GM23338 (cell line): ENCODE results near the gene OPN1SW. TPM values are rescaled to one million over a fixed set of nuclear protein-coding genes. Genes with fewer than 3 reads are reported as not detected.

ENCODE experiments used
- ATAC-seq: fragments of 200-7000 bp; cut with Tn5 transposase; 3 replicates; pipeline ENCODE4 v1.9.1; 2020
- DNase-seq: peaks from one replicate; pipeline ENCODE4 v3.0.0-alpha.2; 2015; ENCODE audit warnings: low spot score
- H2AFZ ChIP-seq: fragments of 200-600 bp; sonication (generic); 2 replicates; pipeline ENCODE4 v1.8.0; 2016; ENCODE audit warnings: antibody characterized with exemption, mild to moderate bottlenecking, moderate library complexity
- H3F3A ChIP-seq: fragments of 200-600 bp; sonication (generic); replicated peaks from 2 replicates; pipeline ENCODE4 v1.8.0; 2017; ENCODE audit warnings: antibody characterized with exemption, mixed run types, low read depth
- H3K27ac ChIP-seq: fragments of 200-600 bp; sonication (generic); 2 replicates; pipeline ENCODE4 v1.6.1; 2016; ENCODE audit warnings: low read depth
- H3K27me3 ChIP-seq: fragments of 200-600 bp; sonication (generic); 2 replicates; pipeline ENCODE4 v1.8.0; 2016; ENCODE audit warnings: mild to moderate bottlenecking, mixed run types, moderate library complexity; ENCODE audit not compliant: insufficient read depth
- H3K36me3 ChIP-seq: fragments of 200-600 bp; sonication (generic); 2 replicates; pipeline ENCODE4 v1.8.0; 2016; ENCODE audit warnings: mild to moderate bottlenecking; ENCODE audit not compliant: insufficient read depth
- H3K4me1 ChIP-seq: fragments of 200-600 bp; sonication (generic); 2 replicates; pipeline ENCODE4 v1.8.0; 2016; ENCODE audit warnings: mild to moderate bottlenecking, moderate library complexity; ENCODE audit not compliant: insufficient read depth
- H3K4me2 ChIP-seq: fragments of 200-600 bp; sonication (generic); 2 replicates; pipeline ENCODE4 v1.7.1; 2017; ENCODE audit warnings: mixed run types
- H3K4me3 ChIP-seq: fragments of 200-600 bp; sonication (generic); 2 replicates; pipeline ENCODE4 v1.6.1; 2016; ENCODE audit warnings: mixed run types
- H3K79me2 ChIP-seq: fragments of 200-600 bp; sonication (generic); replicated peaks from 2 replicates; pipeline ENCODE4 v1.8.0; 2017; ENCODE audit warnings: mild to moderate bottlenecking; ENCODE audit not compliant: insufficient read depth
- H3K9me2 ChIP-seq: fragments of 200-600 bp; sonication (generic); 2 replicates; pipeline ENCODE4 v1.8.0; 2017; ENCODE audit not compliant: insufficient read depth
- H4K20me1 ChIP-seq: fragments of 200-600 bp; sonication (generic); replicated peaks from 2 replicates; pipeline ENCODE4 v1.8.0; 2017; ENCODE audit warnings: mild to moderate bottlenecking; ENCODE audit not compliant: insufficient read depth
- H3K27ac Mint-ChIP-seq: 2 replicates; pipeline ENCODE4 v1.8.0; 2020; ENCODE audit warnings: inconsistent platforms, mild to moderate bottlenecking, moderate library complexity, mixed read lengths
- H3K27me3 Mint-ChIP-seq: 3 replicates; pipeline ENCODE4 v1.8.0; 2022; ENCODE audit warnings: low read depth, mild to moderate bottlenecking, moderate library complexity, mixed read lengths, inconsistent platforms; ENCODE audit not compliant: insufficient read depth, poor library complexity
- H3K36me3 Mint-ChIP-seq: 3 replicates; pipeline ENCODE4 v1.8.0; 2021; ENCODE audit warnings: low read depth, mild to moderate bottlenecking, inconsistent platforms, moderate library complexity, mixed read lengths
- H3K4me1 Mint-ChIP-seq: 3 replicates; pipeline ENCODE4 v1.8.0; 2020; ENCODE audit warnings: mild to moderate bottlenecking, inconsistent platforms, mixed read lengths
- H3K4me3 Mint-ChIP-seq: 3 replicates; pipeline ENCODE4 v1.8.0; 2021; ENCODE audit warnings: moderate library complexity, mild to moderate bottlenecking, inconsistent platforms, mixed read lengths
- H3K9me3 Mint-ChIP-seq: 3 replicates; pipeline ENCODE4 v1.8.0; 2020; ENCODE audit warnings: moderate library complexity, mild to moderate bottlenecking, inconsistent platforms, mixed read lengths
- CREB1 ChIP-seq: fragments of 250-450 bp; sonication (Bioruptor Pico); IDR thresholded peaks from 2 replicates; pipeline ENCODE4 v1.5.0; 2020; ENCODE audit warnings: low read depth, mild to moderate bottlenecking, moderate library complexity
- EZH2 ChIP-seq: fragments of 200-600 bp; sonication (generic); IDR thresholded peaks from one replicate; pipeline ENCODE4 v1.8.0; 2017; ENCODE audit warnings: antibody characterized with exemption, mild to moderate bottlenecking, low read depth; ENCODE audit not compliant: unreplicated experiment
- JUNB ChIP-seq: IDR thresholded peaks from one replicate; pipeline ENCODE4 v1.6.1; 2016; ENCODE audit warnings: antibody characterized with exemption; ENCODE audit not compliant: unreplicated experiment
- STAT1 ChIP-seq: IDR thresholded peaks from one replicate; pipeline ENCODE4 v1.6.1; 2016; ENCODE audit warnings: antibody characterized with exemption; ENCODE audit not compliant: unreplicated experiment
- ZNF331 ChIP-seq: fragments of 250-450 bp; sonication (Bioruptor Pico); IDR thresholded peaks from 2 replicates; pipeline ENCODE4 v1.5.0; 2020; ENCODE audit warnings: low read depth, mild to moderate bottlenecking, moderate library complexity
- ZNF462 ChIP-seq: fragments of 250-450 bp; sonication (Bioruptor Pico); IDR thresholded peaks from 2 replicates; pipeline ENCODE4 v1.5.0; 2020; ENCODE audit warnings: mild to moderate bottlenecking, moderate library complexity
- polyA plus RNA-seq: library from polyadenylated mRNA; unstranded; fragments of >200 nt; fragmentation: Nextera tagmentation; extraction: Ambion mirVana; gene quantifications from 2 replicates; pipeline ENCODE4 v1.2.1, GENCODE V29; 2016
- total RNA-seq: library from RNA; depleted of rRNA; stranded (reverse); fragments of >200 nt; shearing (Covaris generic); gene quantifications from 2 replicates; pipeline ENCODE4 v1.2.3, GENCODE V29; 2014
- TF ChIP-seq, protein P1 (sequence below): IDR thresholded peaks from one replicate; pipeline ENCODE4 v1.6.1; 2018; ENCODE audit warnings: antibody characterized with exemption; ENCODE audit not compliant: unreplicated experiment

The OPN1SW gene
- total and polyA plus RNA-seq, 2 experiments from 2014 or later, result 0.50 TPM; not detected in 1

DNA sequence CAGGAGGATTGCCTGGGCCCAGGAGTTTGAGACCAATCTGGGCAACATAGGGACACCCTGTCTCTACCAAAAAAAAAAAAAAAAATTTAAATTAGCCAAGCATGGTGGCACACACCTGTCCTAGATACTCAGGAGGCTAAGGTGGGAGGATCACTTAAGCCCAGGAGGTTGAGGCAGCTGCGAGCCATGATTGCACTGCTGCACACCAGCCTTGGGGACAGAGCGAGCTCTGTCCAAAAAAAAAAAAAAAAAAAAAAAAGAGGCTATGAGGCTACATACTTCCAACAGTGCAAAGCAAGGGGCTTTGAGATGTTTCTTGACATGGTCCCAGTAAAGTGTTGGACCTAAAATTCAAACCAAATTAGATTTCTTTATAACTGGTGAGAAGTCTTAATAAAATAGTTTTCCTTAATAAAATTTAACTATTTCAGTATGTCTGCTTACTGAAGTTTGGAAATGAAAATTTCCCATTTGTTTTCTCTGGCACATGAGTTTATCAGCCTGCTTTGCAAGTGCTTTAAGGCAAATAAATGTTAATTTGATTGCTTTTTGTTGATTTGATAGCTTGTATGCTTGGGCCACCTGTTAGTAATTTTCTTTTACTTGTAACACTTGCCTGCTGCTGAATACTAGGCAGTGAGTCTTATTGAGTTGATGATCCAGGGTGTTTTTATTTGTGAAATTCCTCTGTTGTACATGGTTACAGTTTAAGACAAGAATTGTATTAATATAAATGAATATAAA is 20.3 kb downstream of the OPN1SW start:
- Histone ChIP-seq H2AFZ (no peak overlapping the region), H3K4me1 (no peaks in the 10 kb centered on the region), H3K27me3 (no peaks in the 10 kb centered on the region), H3K27ac (no peak overlapping the region), H3K79me2 (peaks cover 48% of the 10 kb centered on the region), H3K4me2 (no peak overlapping the region), H3K36me3 (peaks cover 64% of the 10 kb centered on the region), H3K9me2 (no peaks in the 10 kb centered on the region), H3F3A (peaks cover 8% of the 10 kb centered on the region; the same call in 1 of the 2 replicates), H4K20me1 (peaks cover 60% of the 10 kb centered on the region), H3K4me3 (no peak overlapping the region)
- Mint-ChIP-seq H3K9me3 (no peaks in the 10 kb centered on the region), H3K4me1 (no peaks in the 10 kb centered on the region), H3K4me3 (no peak overlapping the region), H3K36me3 (peaks cover 55% of the 10 kb centered on the region), H3K27ac (no peak overlapping the region), H3K27me3 (no peaks in the 10 kb centered on the region)
- TF ChIP-seq, protein P1, sequence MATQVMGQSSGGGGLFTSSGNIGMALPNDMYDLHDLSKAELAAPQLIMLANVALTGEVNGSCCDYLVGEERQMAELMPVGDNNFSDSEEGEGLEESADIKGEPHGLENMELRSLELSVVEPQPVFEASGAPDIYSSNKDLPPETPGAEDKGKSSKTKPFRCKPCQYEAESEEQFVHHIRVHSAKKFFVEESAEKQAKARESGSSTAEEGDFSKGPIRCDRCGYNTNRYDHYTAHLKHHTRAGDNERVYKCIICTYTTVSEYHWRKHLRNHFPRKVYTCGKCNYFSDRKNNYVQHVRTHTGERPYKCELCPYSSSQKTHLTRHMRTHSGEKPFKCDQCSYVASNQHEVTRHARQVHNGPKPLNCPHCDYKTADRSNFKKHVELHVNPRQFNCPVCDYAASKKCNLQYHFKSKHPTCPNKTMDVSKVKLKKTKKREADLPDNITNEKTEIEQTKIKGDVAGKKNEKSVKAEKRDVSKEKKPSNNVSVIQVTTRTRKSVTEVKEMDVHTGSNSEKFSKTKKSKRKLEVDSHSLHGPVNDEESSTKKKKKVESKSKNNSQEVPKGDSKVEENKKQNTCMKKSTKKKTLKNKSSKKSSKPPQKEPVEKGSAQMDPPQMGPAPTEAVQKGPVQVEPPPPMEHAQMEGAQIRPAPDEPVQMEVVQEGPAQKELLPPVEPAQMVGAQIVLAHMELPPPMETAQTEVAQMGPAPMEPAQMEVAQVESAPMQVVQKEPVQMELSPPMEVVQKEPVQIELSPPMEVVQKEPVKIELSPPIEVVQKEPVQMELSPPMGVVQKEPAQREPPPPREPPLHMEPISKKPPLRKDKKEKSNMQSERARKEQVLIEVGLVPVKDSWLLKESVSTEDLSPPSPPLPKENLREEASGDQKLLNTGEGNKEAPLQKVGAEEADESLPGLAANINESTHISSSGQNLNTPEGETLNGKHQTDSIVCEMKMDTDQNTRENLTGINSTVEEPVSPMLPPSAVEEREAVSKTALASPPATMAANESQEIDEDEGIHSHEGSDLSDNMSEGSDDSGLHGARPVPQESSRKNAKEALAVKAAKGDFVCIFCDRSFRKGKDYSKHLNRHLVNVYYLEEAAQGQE, result no peak
- TF ChIP-seq STAT1 (no peak), CREB1 (CRISPR knock-in tag) (no peak), EZH2 (no peak)
- ATAC-seq (no peak), DNase-seq (no peak)

- peaks cover 76% of the 10 kb centered on the region for H3K79me2 ChIP-seq
- no peak overlapping the region for H3K4me2 ChIP-seq
- no peak overlapping the region for H3K27ac Mint-ChIP-seq
- no peak overlapping the region for H3K4me3 ChIP-seq
- H4K20me1 ChIP-seq, result peaks cover 53% of the 10 kb centered on the region
- no peaks in the 10 kb centered on the region for H3K4me1 ChIP-seq
- H3K4me3 Mint-ChIP-seq, result no peak overlapping the region
- DNase-seq (no peak), ATAC-seq (no peak)
- no peaks in the 10 kb centered on the region for H3K27me3 Mint-ChIP-seq
- H2AFZ ChIP-seq, result no peak overlapping the region
- H3F3A ChIP-seq, result peaks cover 4% of the 10 kb centered on the region; the same call in 1 of the 2 replicates
- peaks cover 64% of the 10 kb centered on the region for H3K36me3 ChIP-seq
- no peaks in the 10 kb centered on the region for H3K4me1 Mint-ChIP-seq
- H3K9me2 ChIP-seq, result no peaks in the 10 kb centered on the region
- H3K27me3 ChIP-seq, result no peaks in the 10 kb centered on the region
- H3K36me3 Mint-ChIP-seq, result peaks cover 62% of the 10 kb centered on the region
- H3K9me3 Mint-ChIP-seq, result no peaks in the 10 kb centered on the region
- no peak overlapping the region for H3K27ac ChIP-seq
- no peak for TF ChIP-seq ZNF331 (CRISPR knock-in tag)
- TF ChIP-seq ZNF462, result no peak
- no peak for TF ChIP-seq JUNB
- no peak for TF ChIP-seq STAT1
- TF ChIP-seq, protein P1, result no peak
Observed at GRCh38 chr7:128752251-128752650, 23.3 kb downstream of the OPN1SW start.
